HFF-Myc (cell line): ENCODE data around the gene ASIC1.

Experiments used
- DNase-seq: peaks from one replicate; pipeline ENCODE4 v3.0.0-alpha.2; 2011; ENCODE audit warnings: low read depth; ENCODE audit errors: extremely low read depth
- H3K4me3 ChIP-seq: replicated peaks from 2 replicates; pipeline ENCODE4 v1.5.1; 2011; ENCODE audit warnings: low read depth, mild to moderate bottlenecking, control low read depth, low read length
- TF ChIP-seq, protein P1 (sequence below): IDR thresholded peaks from 2 replicates; pipeline ENCODE4 v1.5.1; 2012; ENCODE audit warnings: mild to moderate bottlenecking, low read depth, low read length, control low read depth; ENCODE audit errors: missing control alignments

Gene ASIC1

DNA sequence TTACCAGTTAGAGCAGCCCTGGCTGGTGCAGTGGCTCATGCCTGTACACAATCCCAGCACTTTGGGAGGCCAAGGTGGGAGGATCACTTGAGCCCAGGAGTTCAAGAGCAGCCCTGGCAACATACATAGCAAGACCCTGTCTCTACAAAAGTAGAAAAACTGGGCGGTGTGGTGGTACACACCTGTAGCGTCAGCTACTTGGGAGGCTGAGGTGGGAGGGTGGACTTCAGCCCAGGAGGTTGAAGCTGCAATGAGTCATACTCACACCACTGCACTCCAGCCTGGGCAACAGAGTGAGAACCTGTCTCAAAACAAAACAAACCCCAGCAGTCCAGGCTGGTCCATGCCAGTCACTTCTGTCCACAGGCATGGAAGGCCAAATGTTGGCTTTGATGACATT lies 62.0 kb downstream of the ASIC1 start:
- DNase-seq = no peak
- no peak overlapping the region for H3K4me3 ChIP-seq
- TF ChIP-seq, protein P1, sequence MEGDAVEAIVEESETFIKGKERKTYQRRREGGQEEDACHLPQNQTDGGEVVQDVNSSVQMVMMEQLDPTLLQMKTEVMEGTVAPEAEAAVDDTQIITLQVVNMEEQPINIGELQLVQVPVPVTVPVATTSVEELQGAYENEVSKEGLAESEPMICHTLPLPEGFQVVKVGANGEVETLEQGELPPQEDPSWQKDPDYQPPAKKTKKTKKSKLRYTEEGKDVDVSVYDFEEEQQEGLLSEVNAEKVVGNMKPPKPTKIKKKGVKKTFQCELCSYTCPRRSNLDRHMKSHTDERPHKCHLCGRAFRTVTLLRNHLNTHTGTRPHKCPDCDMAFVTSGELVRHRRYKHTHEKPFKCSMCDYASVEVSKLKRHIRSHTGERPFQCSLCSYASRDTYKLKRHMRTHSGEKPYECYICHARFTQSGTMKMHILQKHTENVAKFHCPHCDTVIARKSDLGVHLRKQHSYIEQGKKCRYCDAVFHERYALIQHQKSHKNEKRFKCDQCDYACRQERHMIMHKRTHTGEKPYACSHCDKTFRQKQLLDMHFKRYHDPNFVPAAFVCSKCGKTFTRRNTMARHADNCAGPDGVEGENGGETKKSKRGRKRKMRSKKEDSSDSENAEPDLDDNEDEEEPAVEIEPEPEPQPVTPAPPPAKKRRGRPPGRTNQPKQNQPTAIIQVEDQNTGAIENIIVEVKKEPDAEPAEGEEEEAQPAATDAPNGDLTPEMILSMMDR = no peak

DNA sequence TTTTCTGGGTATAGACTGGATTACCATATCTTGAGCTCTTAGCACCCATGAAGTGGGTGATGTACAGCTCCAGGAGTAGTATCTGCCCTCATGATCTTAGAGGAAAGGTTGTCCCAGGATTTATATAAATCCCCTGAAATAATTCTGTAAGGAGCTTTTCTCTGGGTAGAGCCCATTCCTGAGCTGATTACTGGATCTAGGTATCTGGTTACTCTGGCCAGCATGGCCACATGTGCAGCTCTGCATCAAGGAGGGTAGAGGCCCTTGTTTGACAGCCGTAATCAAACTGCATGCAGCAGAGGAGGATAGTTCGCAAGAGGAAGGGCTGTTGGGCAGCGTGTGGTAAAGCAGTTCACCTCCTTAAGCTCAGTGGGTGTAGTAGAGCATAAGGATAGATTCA lies 63.1 kb downstream of the ASIC1 start:
- DNase-seq = no peak
- TF ChIP-seq, protein P1 = no peak
- no peak overlapping the region for H3K4me3 ChIP-seq

- no peak overlapping the region for H3K4me3 ChIP-seq
- TF ChIP-seq, protein P1 = no peak
- no peak for DNase-seq
Measured at GRCh38 chr12:50120953-50121352, 63.6 kb downstream of the ASIC1 start.

DNA sequence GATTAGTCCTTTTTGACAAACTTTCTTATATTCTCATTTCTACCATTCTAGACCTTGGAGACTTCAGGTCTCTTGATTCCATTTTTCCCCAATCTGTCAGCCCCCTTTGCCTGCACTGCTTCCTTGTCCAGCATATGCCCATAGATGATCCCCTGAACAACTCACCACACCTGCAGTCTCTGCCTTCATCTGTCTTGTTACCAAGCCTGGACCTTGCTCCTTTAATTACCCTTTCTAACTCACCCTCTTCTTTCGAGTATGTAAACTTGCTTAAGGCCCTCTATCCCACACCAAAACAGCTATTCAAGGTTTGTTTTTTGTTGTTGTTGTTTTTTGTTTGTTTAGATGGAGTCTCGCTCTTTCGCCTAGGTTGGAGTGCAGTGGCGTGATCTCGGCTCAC lies 64.2 kb downstream of the ASIC1 start:
- no peak overlapping the region for H3K4me3 ChIP-seq
- DNase-seq = no peak
- TF ChIP-seq, protein P1 = no peak

DNA sequence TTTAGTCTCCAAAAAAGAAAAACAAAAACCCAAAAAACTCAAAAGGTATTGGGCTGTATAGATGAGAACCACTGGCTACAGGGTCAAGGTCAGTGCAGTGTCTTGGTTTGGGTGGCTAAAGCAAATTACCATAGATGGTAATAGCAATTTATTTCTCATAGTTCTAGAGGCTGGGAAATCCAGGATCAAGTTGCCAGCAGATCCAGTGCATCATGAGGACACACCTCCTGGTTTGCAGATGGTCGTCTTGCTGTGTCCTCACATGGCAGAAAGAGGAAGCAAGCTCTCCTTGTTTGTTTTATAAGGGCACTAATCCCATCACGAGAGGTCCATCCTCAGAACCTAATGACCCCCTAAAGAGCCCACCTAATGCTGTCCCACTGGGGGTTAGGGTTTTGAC lies 65.8 kb downstream of the ASIC1 start:
- TF ChIP-seq, protein P1 = no peak
- no peak for DNase-seq
- H3K4me3 ChIP-seq = no peak overlapping the region

DNA sequence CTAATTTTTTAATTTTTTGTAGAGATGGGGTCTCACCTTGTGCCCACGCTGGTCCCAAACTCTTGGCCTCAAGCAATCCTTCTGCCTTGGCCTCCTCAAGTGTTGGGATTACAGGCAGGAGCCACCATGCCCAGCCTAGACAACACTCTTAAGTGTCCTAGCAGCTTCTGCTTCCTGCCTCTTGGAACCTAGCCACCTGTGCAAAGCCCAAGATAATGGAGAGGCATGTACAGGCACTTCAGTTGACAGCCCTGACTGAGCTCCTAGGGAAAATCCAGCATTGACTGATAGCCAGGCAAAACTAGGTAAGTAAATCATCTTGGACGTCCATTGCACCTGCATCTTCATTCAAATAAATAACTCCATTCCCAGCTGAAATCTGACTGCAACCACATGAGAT lies 70.2 kb downstream of the ASIC1 start:
- no peak for DNase-seq
- TF ChIP-seq, protein P1 = no peak
- no peak overlapping the region for H3K4me3 ChIP-seq

DNA sequence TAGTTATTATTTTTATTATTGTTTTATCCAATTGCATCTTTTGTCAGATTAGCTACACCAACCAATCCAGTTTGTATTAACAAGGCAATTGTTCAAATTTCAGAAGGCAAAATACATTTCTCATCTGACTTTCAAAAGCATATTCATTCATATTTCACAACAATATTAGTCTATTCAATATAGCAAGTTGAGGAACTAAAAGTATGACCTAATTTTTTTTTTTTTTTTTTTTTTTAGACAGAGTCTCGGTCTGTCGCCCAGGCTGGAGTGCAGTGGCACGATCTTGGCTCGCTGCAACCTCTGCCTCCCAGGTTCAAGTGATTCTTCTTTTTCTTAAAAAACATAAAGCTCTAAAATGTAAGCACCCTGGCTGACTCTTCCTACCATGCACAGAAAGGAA lies 71.9 kb downstream of the ASIC1 start:
- TF ChIP-seq, protein P1 = no peak
- H3K4me3 ChIP-seq = no peak overlapping the region
- DNase-seq = no peak
